ENCODE data around the gene SMAD3. TPM values are rescaled to one million over a fixed set of nuclear protein-coding genes. Genes with fewer than 3 reads are reported as not detected.

The SMAD3 gene
- total RNA-seq, 1 experiment from 2014 or later, result 99.5 TPM

DNA sequence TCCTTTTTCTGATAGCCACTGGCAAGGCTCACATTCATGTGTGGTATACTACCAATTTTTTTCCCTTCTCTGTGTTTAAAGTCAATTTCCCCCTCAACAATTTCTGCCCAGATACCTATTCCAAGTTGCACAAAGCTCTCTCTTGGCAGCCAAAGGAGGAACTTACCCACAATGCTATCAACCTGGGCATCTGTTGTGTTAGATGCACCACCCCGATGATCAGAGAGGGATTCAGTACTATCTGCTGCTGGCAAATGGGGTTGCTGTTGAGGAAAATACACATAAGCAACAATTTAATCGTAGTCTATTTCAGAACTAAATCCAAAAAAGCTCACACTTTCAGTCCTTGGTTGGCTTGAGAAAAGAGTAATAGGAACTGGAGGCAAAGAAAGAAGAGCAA lies 143.0 kb downstream of the SMAD3 start:
- CTCF ChIA-PET, result no interaction called here
- no peak for TF ChIP-seq EZH2 (IDR thresholded peaks at IDR 0.05; ENCODE audit: low read depth)
- TF ChIP-seq, protein P1, sequence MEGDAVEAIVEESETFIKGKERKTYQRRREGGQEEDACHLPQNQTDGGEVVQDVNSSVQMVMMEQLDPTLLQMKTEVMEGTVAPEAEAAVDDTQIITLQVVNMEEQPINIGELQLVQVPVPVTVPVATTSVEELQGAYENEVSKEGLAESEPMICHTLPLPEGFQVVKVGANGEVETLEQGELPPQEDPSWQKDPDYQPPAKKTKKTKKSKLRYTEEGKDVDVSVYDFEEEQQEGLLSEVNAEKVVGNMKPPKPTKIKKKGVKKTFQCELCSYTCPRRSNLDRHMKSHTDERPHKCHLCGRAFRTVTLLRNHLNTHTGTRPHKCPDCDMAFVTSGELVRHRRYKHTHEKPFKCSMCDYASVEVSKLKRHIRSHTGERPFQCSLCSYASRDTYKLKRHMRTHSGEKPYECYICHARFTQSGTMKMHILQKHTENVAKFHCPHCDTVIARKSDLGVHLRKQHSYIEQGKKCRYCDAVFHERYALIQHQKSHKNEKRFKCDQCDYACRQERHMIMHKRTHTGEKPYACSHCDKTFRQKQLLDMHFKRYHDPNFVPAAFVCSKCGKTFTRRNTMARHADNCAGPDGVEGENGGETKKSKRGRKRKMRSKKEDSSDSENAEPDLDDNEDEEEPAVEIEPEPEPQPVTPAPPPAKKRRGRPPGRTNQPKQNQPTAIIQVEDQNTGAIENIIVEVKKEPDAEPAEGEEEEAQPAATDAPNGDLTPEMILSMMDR (conservative IDR thresholded peaks at IDR 0.05), result no peak
- no peaks in the 10 kb centered on the region for H4K20me1 ChIP-seq (ENCODE audit: insufficient read depth)
- H2AFZ ChIP-seq, result no peak overlapping the region
- peaks cover 27% of the 10 kb centered on the region; the same call in 1 of the 2 replicates for H3K36me3 ChIP-seq (ENCODE audit: low read depth)
- H3F3A ChIP-seq (ENCODE audit: insufficient read depth, low read depth), result no peaks in the 10 kb centered on the region
- intact Hi-C loops (cut with micrococcal nuclease; ENCODE audit: unreplicated experiment), result no loop called here
- H3K9me2 ChIP-seq (ENCODE audit: insufficient read depth), result no peaks in the 10 kb centered on the region
- no peaks in the 10 kb centered on the region for H3K27me3 ChIP-seq (ENCODE audit: insufficient read depth, low read depth)
- no peak overlapping the region for H3K27ac ChIP-seq
- no peak for DNase-seq
- no peaks in the 10 kb centered on the region for H3K9me3 ChIP-seq (ENCODE audit: insufficient read depth, low read depth)
- H3K79me2 ChIP-seq (ENCODE audit: low read depth), result no peaks in the 10 kb centered on the region
- no peak overlapping the region for H3K4me3 ChIP-seq
- BruUV-seq (replicated peaks), result no TSS peak
- no peak overlapping the region for H3K4me2 ChIP-seq
- POLR2A ChIA-PET (ENCODE audit: unreplicated experiment), result no interaction called here
- H3K4me1 ChIP-seq (replicated peaks; ENCODE audit: insufficient read depth), result no peaks in the 10 kb centered on the region

DNA sequence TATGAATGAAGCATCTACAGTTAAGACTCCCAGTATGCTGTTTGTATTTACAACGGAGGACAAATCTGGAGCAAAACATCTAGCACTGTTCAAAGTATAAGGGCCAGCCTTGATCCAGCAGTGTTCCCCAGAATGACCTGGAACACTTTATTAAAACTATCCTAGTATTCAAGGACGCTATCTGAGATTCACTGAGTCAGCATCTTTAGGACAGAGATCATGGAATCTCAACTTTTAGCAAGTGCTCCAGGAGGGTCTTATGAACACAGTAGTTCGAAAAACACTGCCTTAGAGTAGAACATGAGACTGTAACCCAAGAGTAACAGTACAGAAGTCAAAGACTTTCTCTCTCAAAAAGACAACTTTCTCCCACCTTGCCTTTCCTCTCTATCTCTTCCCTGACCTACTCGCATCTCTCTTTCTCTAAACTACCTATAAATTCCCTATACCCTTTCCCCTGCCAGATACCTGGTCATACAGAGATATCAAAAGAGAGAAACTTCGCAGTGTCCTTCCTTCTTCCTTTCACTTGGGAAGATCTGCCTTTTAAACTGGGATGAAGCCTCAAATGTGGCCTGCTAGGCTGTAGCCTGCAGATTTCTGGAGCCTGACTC lies 145.3 kb downstream of the SMAD3 start:
- Histone ChIP-seq H3K27ac (no peak overlapping the region), H3K27me3 (ENCODE audit: insufficient read depth, low read depth) (no peaks in the 10 kb centered on the region), H3K36me3 (ENCODE audit: low read depth) (0 out of 2 replicates have a peak, but pooled peaks cover 7% of the 10 kb centered on the region), H3K4me2 (no peak overlapping the region), H2AFZ (no peak overlapping the region), H3K9me2 (ENCODE audit: insufficient read depth) (no peaks in the 10 kb centered on the region), H3K9me3 (ENCODE audit: insufficient read depth, low read depth) (no peaks in the 10 kb centered on the region), H3K4me3 (no peak overlapping the region), H4K20me1 (ENCODE audit: insufficient read depth) (no peaks in the 10 kb centered on the region), H3F3A (ENCODE audit: insufficient read depth, low read depth) (no peaks in the 10 kb centered on the region), H3K79me2 (ENCODE audit: low read depth) (no peaks in the 10 kb centered on the region), H3K4me1 (replicated peaks; ENCODE audit: insufficient read depth) (no peaks in the 10 kb centered on the region)
- POLR2A ChIA-PET (ENCODE audit: unreplicated experiment), result no interaction called here
- no TSS peak for BruUV-seq (replicated peaks)
- intact Hi-C loops (cut with micrococcal nuclease; ENCODE audit: unreplicated experiment), result no loop called here
- no peak for DNase-seq
- no peak for TF ChIP-seq EZH2 (IDR thresholded peaks at IDR 0.05; ENCODE audit: low read depth)
- TF ChIP-seq, protein P1 (conservative IDR thresholded peaks at IDR 0.05), result no peak
- CTCF ChIA-PET, result no interaction called here

DNA sequence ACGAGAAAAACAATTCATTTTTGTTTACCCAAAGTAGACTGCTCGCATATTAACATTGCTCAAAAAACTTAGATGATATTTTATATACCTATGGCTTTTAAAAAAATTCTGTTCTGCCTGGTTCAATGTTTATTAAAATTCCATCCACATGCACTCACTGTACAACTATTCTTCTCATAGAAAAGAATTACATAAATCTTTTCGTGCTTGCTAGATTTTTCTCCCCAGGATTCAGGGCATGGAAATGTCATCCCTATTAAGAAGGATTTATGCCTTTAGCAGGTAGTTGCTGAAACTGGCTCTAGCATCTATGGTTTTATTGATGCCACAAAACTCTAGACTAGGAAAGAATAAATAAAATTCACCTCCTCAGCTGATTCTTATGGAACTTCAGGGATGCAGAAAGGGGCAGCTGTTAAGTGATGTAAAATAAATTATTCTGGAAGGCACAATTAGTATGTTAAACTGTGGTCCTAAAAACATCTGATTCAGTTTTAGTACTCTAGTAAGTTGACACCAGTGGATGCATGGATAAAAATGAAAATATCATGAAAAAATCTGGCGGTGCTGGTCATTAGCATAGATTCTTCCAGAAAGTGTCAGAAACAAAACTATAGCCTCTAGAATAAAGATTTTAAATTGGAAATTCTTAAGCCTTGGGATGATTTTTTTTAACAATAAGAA lies 147.4 kb downstream of the SMAD3 start:
- no peak overlapping the region for H3K27ac ChIP-seq
- POLR2A ChIA-PET (ENCODE audit: unreplicated experiment), result no interaction called here
- no peaks in the 10 kb centered on the region for H3K79me2 ChIP-seq (ENCODE audit: low read depth)
- H3K4me3 ChIP-seq, result no peak overlapping the region
- intact Hi-C loops (cut with micrococcal nuclease; ENCODE audit: unreplicated experiment), result no loop called here
- no peak for TF ChIP-seq EZH2 (IDR thresholded peaks at IDR 0.05; ENCODE audit: low read depth)
- TF ChIP-seq, protein P1 (conservative IDR thresholded peaks at IDR 0.05), result no peak
- no TSS peak for BruUV-seq (replicated peaks)
- H3K9me2 ChIP-seq (ENCODE audit: insufficient read depth), result no peaks in the 10 kb centered on the region
- H3F3A ChIP-seq (ENCODE audit: insufficient read depth, low read depth), result no peaks in the 10 kb centered on the region
- H3K27me3 ChIP-seq (ENCODE audit: insufficient read depth, low read depth), result no peaks in the 10 kb centered on the region
- H2AFZ ChIP-seq, result no peak overlapping the region
- no peaks in the 10 kb centered on the region for H4K20me1 ChIP-seq (ENCODE audit: insufficient read depth)
- H3K9me3 ChIP-seq (ENCODE audit: insufficient read depth, low read depth), result no peaks in the 10 kb centered on the region
- H3K4me2 ChIP-seq, result no peak overlapping the region
- no peaks in the 10 kb centered on the region for H3K4me1 ChIP-seq (replicated peaks; ENCODE audit: insufficient read depth)
- 0 out of 2 replicates have a peak, but pooled peaks cover 7% of the 10 kb centered on the region for H3K36me3 ChIP-seq (ENCODE audit: low read depth)
- CTCF ChIA-PET, result interaction anchor here (0.6 kb wide), 1 partner anchor 266 kb away, joined by 3 read pairs; no protein-coding TSS in a partner anchor
- no peak for DNase-seq

All from PC-9 (cell line).